Measurements from ENCODE around the gene DNAH7. TPM values are rescaled to one million over a fixed set of nuclear protein-coding genes. Genes with fewer than 3 reads are reported as not detected.

DNAH7 gene
- total and polyA plus RNA-seq, 2 of the 8 experiments (the other 6 are each of a cell fraction or from before 2014, with no cell fraction given): 0.07 to 0.08 TPM

- no peak for TF ChIP-seq CTCF (IDR thresholded peaks at IDR 0.05; ENCODE audit: control extremely low read depth in 1 of 3, insufficient read depth in 1 of 3, low read depth in 1 of 3, low read length in 3 of 3)
- TF ChIP-seq SP4 (IDR thresholded peaks at IDR 0.05; ENCODE audit: low read length): no peak
- TF ChIP-seq CEBPB (IDR thresholded peaks at IDR 0.05; ENCODE audit: low read depth, low read length): no peak
- no peak for TF ChIP-seq TAF7 (optimal IDR thresholded peaks at IDR 0.05; ENCODE audit: borderline replicate concordance, low read depth, low read length)
These were observed 346.6 kb downstream of the DNAH7 start (continued) for GRCh38 chr2:195722075-195722474.
